K562 (cell line): Measurements from ENCODE around the gene GPER1. TPM values are rescaled to one million over a fixed set of nuclear protein-coding genes. Genes with fewer than 3 reads are reported as not detected.
A peak's percentile ranks its signal among the peaks of the same experiment; 100 is the strongest.

ENCODE experiments used
- ATAC-seq: fragments of 200-7000 bp; cut with Tn5 transposase; 3 replicates; pipeline ENCODE4 v1.9.1; 2020; ENCODE audit warnings: moderate library complexity
- Bru-seq: library from RNA; stranded (reverse); fragments of 400-500 nt; gene quantifications from one replicate; lab custom pipeline; 2021; lab: Mats Ljungman, UMichigan
- BruChase-seq, 2 experiments: library from RNA; stranded (reverse); fragments of 400-500 nt; gene quantifications; one replicate each; lab custom pipeline; 2021; lab: Mats Ljungman, UMichigan
- BruUV-seq: library from RNA; stranded (reverse); fragments of 400-500 nt; replicated peaks from 2 replicates; lab custom pipeline; 2021; lab: Mats Ljungman, UMichigan
- CTCF ChIA-PET: fragments of 300-600 bp; formaldehyde crosslinking; extraction: SDS; loops from one replicate; lab custom pipeline; 2021; ENCODE audit warnings: low intra/inter-chr PET ratio; lab: Yijun Ruan, JAX
- POLR2A ChIA-PET: fragments of 300-600, 350-650 bp; sonication (Branson Sonifier 250); formaldehyde crosslinking; extraction: SDS; loops from one replicate; lab custom pipeline; 2021; ENCODE audit warnings: antibody characterized with exemption, inconsistent platforms; lab: Yijun Ruan, JAX
- DNase-seq, 4 experiments: peaks; one replicate each; pipeline versions ENCODE4 v3.0.0 to v3.0.0-alpha.2; 2011 to 2018; ENCODE audit warnings: low spot score in 3 of 4, mixed read lengths in 3 of 4; ENCODE audit errors: extremely low read depth in 1 of 4
- FAIRE-seq: peaks from 2 replicates; lab custom pipeline; 2011; peaks lifted over from hg19 to GRCh38; lab: Jason Lieb, UNC
- H2AFZ ChIP-seq: 2 replicates; pipeline ENCODE4 v1.6.0; 2011; ENCODE audit warnings: low read depth, low read length, control low read depth, inconsistent platforms
- H3K27ac ChIP-seq: fragments of 200-600 bp; 3 replicates; pipeline ENCODE4 v1.8.0; 2011; ENCODE audit warnings: low read depth, mild to moderate bottlenecking, control low read depth, inconsistent platforms, low read length, moderate library complexity, mixed read lengths; ENCODE audit errors: extremely low read depth
- H3K27me3 ChIP-seq, 2 experiments: fragments of 300-600 bp in 1 of 2; 2 replicates in 1 of 2; 3 replicates in 1 of 2; pipeline versions ENCODE4 v1.6.0 to v1.8.0; 2011; ENCODE audit warnings: inconsistent platforms in 2 of 2, low read length in 2 of 2, mild to moderate bottlenecking in 1 of 2, mixed read lengths in 1 of 2, moderate library complexity in 1 of 2; ENCODE audit not compliant: control insufficient read depth in 2 of 2, insufficient read depth in 2 of 2
- H3K36me3 ChIP-seq: fragments of 300-600 bp; 3 replicates; pipeline ENCODE4 v1.8.0; 2011; ENCODE audit warnings: mild to moderate bottlenecking, low read length, inconsistent platforms; ENCODE audit not compliant: control insufficient read depth, insufficient read depth
- H3K4me1 ChIP-seq, 2 experiments: fragments of 200-600 bp in 1 of 2; replicated peaks in 1 of 2; 2 replicates in 1 of 2; 3 replicates in 1 of 2; pipeline versions ENCODE4 v1.5.1 to v1.8.0; 2011; ENCODE audit warnings: inconsistent platforms in 2 of 2, low read length in 2 of 2, mild to moderate bottlenecking in 1 of 2, mixed read lengths in 1 of 2, moderate library complexity in 1 of 2; ENCODE audit not compliant: control insufficient read depth in 2 of 2, insufficient read depth in 2 of 2
- H3K4me2 ChIP-seq: 2 replicates; pipeline ENCODE4 v1.6.1; 2011; ENCODE audit warnings: low read length, control low read depth, inconsistent platforms, mixed read lengths; ENCODE audit not compliant: insufficient read depth
- H3K4me3 ChIP-seq: fragments of 200-600 bp; sonication (generic), shearing (Covaris generic); 2 replicates; pipeline ENCODE4 v1.5.1; 2016; ENCODE audit warnings: control low read depth, inconsistent platforms
- H3K79me2 ChIP-seq: fragments of 200-600 bp; 3 replicates; pipeline ENCODE4 v1.8.0; 2011; ENCODE audit warnings: low read length, inconsistent platforms; ENCODE audit not compliant: control insufficient read depth, insufficient read depth
- H3K9ac ChIP-seq, 2 experiments: 2 replicates each; pipeline versions ENCODE4 v1.6.0 to v1.6.1; 2011; ENCODE audit warnings: low read depth in 2 of 2, low read length in 2 of 2, control low read depth in 1 of 2, inconsistent platforms in 1 of 2, mild to moderate bottlenecking in 1 of 2, mixed read lengths in 1 of 2; ENCODE audit not compliant: insufficient read depth in 1 of 2
- H3K9me1 ChIP-seq: one replicate; pipeline ENCODE4 v1.6.0; 2011; ENCODE audit warnings: inconsistent platforms, mild to moderate bottlenecking, low read length, moderate library complexity; ENCODE audit not compliant: control insufficient read depth, insufficient read depth
- H3K9me3 ChIP-seq: replicated peaks from 2 replicates; pipeline ENCODE4 v1.5.1; 2011; ENCODE audit warnings: low read depth, low read length, inconsistent platforms; ENCODE audit not compliant: control insufficient read depth, insufficient read depth
- H4K20me1 ChIP-seq: replicated peaks from 2 replicates; pipeline ENCODE4 v1.6.1; 2011; ENCODE audit warnings: low read length, inconsistent platforms, mixed read lengths; ENCODE audit not compliant: control insufficient read depth, insufficient read depth
- REST ChIP-seq, 2 experiments: fragments of 450-650 bp; formaldehyde crosslinking in 1 of 2; IDR thresholded peaks; 2 replicates each; pipeline versions ENCODE4 v1.4.0 to v1.6.1; 2014 to 2020; ENCODE audit warnings: mild to moderate bottlenecking in 2 of 2, borderline replicate concordance in 1 of 2, low read depth in 1 of 2
- ZBTB33 ChIP-seq: sonication (generic); formaldehyde crosslinking; IDR thresholded peaks from 2 replicates; pipeline ENCODE4 v1.8.1; 2023; ENCODE audit warnings: mild to moderate bottlenecking, missing genetic modification reagents
- WGBS: fragments of 100-300 bp; shearing (Covaris generic); methylation state at CpG from one replicate; pipeline ENCODE4 v1.1.6; 2016; ENCODE audit warnings: low coverage, mixed read lengths; ENCODE audit not compliant: insufficient coverage; ENCODE audit errors: missing lambda C conversion rate; 5-methylcytosine and 5-hydroxymethylcytosine counted together
- in situ Hi-C: fragments of 300-500 bp; cut with MboI; formaldehyde crosslinking; loops from 4 replicates; pipeline ENCODE4 v1.15.0; 2018; ENCODE audit warnings: inconsistent platforms, mixed read lengths
- intact Hi-C: fragments of 100-400 bp; cut with micrococcal nuclease; formaldehyde crosslinking; loops from 2 replicates; pipeline ENCODE4 v1.14.2; 2022
- long read RNA-seq, 3 experiments: library from polyadenylated mRNA in 2 of 3; library from RNA in 1 of 3; unstranded in 2 of 3; stranded (forward) in 1 of 3; transcript quantifications; one replicate each; pipeline ENCODE4 v2.0.0, GENCODE V29; 2019 to 2022
- polyA minus RNA-seq, 3 experiments: library from RNA; depleted of rRNA, polyadenylated mRNA; stranded (reverse); fragments of >200 nt; gene quantifications; 2 replicates each; pipeline ENCODE4 v1.2.3, GENCODE V29; 2011
- polyA plus RNA-seq, 8 experiments: library from polyadenylated mRNA; depleted of rRNA in 4 of 8; stranded (reverse) in 5 of 8; unstranded in 3 of 8; fragments of >200 nt; fragmentation: Nextera tagmentation in 2 of 8; fragmentation: Illumina TruSeq in 1 of 8; extraction: Ambion mirVana in 2 of 8; extraction: Trizol in 1 of 8; gene quantifications; 2 replicates each; pipeline versions ENCODE4 v1.2.1 to v1.2.3, GENCODE V29; 2011 to 2014; ENCODE audit warnings: inconsistent platforms in 1 of 8, missing spikeins in 1 of 8
- total RNA-seq, 7 experiments: library from RNA; depleted of rRNA in 6 of 7; stranded (reverse); fragments of >200 nt in 6 of 7; fragmentation: Illumina TruSeq in 2 of 7; extraction: Trizol in 2 of 7; gene quantifications; 2 replicates each; pipeline versions ENCODE4 v1.2.1 to v1.2.3, GENCODE V29; 2011 to 2021; ENCODE audit warnings: low replicate concordance in 1 of 7

GPER1 gene
- total RNA-seq (2011; cell fraction: chromatin; rRNA removed; ENCODE audit: low replicate concordance), result 0.18 and 0.28 TPM in 2 replicates
- total RNA-seq (2011; cell fraction: nucleolus; rRNA removed), result 0.17 TPM in 1 of 2 replicates, not detected in the other
- not detected in 2 replicates for total RNA-seq (2011; cell fraction: nucleoplasm; rRNA removed)
- total RNA-seq (2014; rRNA removed) (0.08 and 0.09 TPM in 2 replicates), total RNA-seq (2014; rRNA removed; fragmentation: Illumina TruSeq; extraction: Trizol) (not detected in 2 replicates), total RNA-seq (2015; rRNA removed; fragmentation: Illumina TruSeq; extraction: Trizol) (0.04 TPM in 1 of 2 replicates, not detected in the other), total RNA-seq (2021) (0.11 TPM in 1 of 2 replicates, not detected in the other), polyA plus RNA-seq (2011; rRNA removed) (0.08 and 0.14 TPM in 2 replicates), polyA plus RNA-seq (2014; fragmentation: Illumina TruSeq; extraction: Trizol) (not detected in 2 replicates), polyA plus RNA-seq (2014; fragmentation: Nextera tagmentation; extraction: Ambion mirVana) (not detected), polyA plus RNA-seq (2014; rRNA removed) (not detected in 2 replicates), polyA minus RNA-seq (2011; rRNA and poly(A)+ RNA removed) (0.36 TPM in 1 of 2 replicates, not detected in the other), Bru-seq, nascent RNA (percentile 24 among the genes with signal in this experiment), BruChase-seq, experiment 1, labeled RNA remaining after a 2-hour chase (percentile 12 among the genes with signal in this experiment), BruChase-seq, experiment 2, labeled RNA remaining after a 6-hour chase (percentile 18 among the genes with signal in this experiment)
- polyA plus RNA-seq (2011; cell fraction: cytosol; rRNA removed), result 0.03 and 0.19 TPM in 2 replicates
- polyA plus RNA-seq (2011; cell fraction: nucleus; rRNA removed), result 0.09 TPM in 1 of 2 replicates, not detected in the other
- polyA plus RNA-seq (2012), result 0.18 and 0.21 TPM in 2 replicates
- not detected in 2 replicates for polyA minus RNA-seq (2011; cell fraction: cytosol; rRNA and poly(A)+ RNA removed)
- polyA minus RNA-seq (2011; cell fraction: nucleus; rRNA and poly(A)+ RNA removed), result 0.13 TPM in 1 of 2 replicates, not detected in the other
- long read RNA-seq, experiment 1, partial matches to known transcripts, result 0 of 2 reads
- long read RNA-seq, experiment 1, other reads (novel, unspliced or antisense), result 2 of 2 reads
- long read RNA-seq, experiment 2, result 0 reads
- long read RNA-seq, experiment 3, partial matches to known transcripts, result 0 of 1 reads
- long read RNA-seq, experiment 3, other reads (novel, unspliced or antisense), result 0 of 1 reads

GRCh38 chr7:1087952-1088920 lies at the start of gene GPER1:
TSS of gene GPER1 (plus strand) at chr7:1088113. CDS start at chr7:1091729, 3,616 bp downstream.
- H4K20me1 ChIP-seq, result peaks cover 11% of the 10 kb centered on the region; the same call in 1 of the 2 replicates
- in situ Hi-C loops (loop anchor here (5.0 kb wide), 1 partner anchor 89 kb away; no protein-coding TSS in a partner anchor), intact Hi-C loops (loop anchor here (2.0 kb wide), 2 partner anchors 81 to 89 kb away; no protein-coding TSS in a partner anchor)
- peak within 1 kb of the TSS; percentile 57 for H3K4me2 ChIP-seq
- H3K36me3 ChIP-seq, result peaks cover 4% of the 10 kb centered on the region; the same call in 2 of the 3 replicates
- TF ChIP-seq ZBTB33 (CRISPR knock-in tag), result 0 out of 2 replicates have a peak, but pooled peaks have one; percentile 15
- TF ChIP-seq REST (IDR thresholded peaks at IDR 0.05; ENCODE audit: borderline replicate concordance), result no peak
- no peak for TF ChIP-seq REST (CRISPR knock-in tag; IDR thresholded peaks at IDR 0.05; ENCODE audit: low read depth)
- no peak for ATAC-seq
- ChIA-PET POLR2A (no interaction called here), CTCF (interaction anchor here (1.0 kb wide), 1 partner anchor 95 kb away, joined by 4 read pairs; no protein-coding TSS in a partner anchor)
- no peaks in the 10 kb centered on the region for H3K9me1 ChIP-seq
- FAIRE-seq, result no peak
- no TSS peak for BruUV-seq
- peak within 1 kb of the TSS; percentile 49 to 82; a peak in 3 of 4 replicates for H3K9ac ChIP-seq
- peaks cover 3 to 53% of the 10 kb centered on the region in 2 experiments; a peak in 3 of 5 replicates for H3K4me1 ChIP-seq
- no peak for DNase-seq
- peak within 1 kb of the TSS; percentile 33 for H3K4me3 ChIP-seq
- peak within 1 kb of the TSS; percentile 81 for H2AFZ ChIP-seq
- WGBS, result 79% methylated on average over 26 of the region's 28 CpGs
- no peaks in the 10 kb centered on the region for H3K27me3 ChIP-seq
- H3K79me2 ChIP-seq, result 0 out of 3 replicates have a peak, but pooled peaks cover 2% of the 10 kb centered on the region
- no peak within 1 kb of the TSS for H3K27ac ChIP-seq
- H3K9me3 ChIP-seq, result no peaks in the 10 kb centered on the region
